WTC11 (cell line): ENCODE results near the gene UBL5.

ENCODE experiments used
- ATF1 ChIP-seq: sonication (generic); formaldehyde crosslinking; IDR thresholded peaks from 2 replicates; pipeline ENCODE4 v1.8.1; 2023; ENCODE audit warnings: mild to moderate bottlenecking, moderate library complexity, missing genetic modification reagents
- CREB1 ChIP-seq: sonication (generic); formaldehyde crosslinking; IDR thresholded peaks from 2 replicates; pipeline ENCODE4 v1.8.0; 2023; ENCODE audit warnings: mild to moderate bottlenecking, missing genetic modification reagents
- E2F4 ChIP-seq: sonication (generic); formaldehyde crosslinking; IDR thresholded peaks from 2 replicates; pipeline ENCODE4 v1.8.1; 2022; ENCODE audit warnings: low read depth, mild to moderate bottlenecking, moderate library complexity, missing genetic modification reagents, borderline replicate concordance
- JUN ChIP-seq: sonication (generic); formaldehyde crosslinking; IDR thresholded peaks from 2 replicates; pipeline ENCODE4 v1.8.0; 2023; ENCODE audit warnings: mild to moderate bottlenecking, missing genetic modification reagents
- SP1 ChIP-seq: sonication (generic); formaldehyde crosslinking; conservative IDR thresholded peaks from 2 replicates; pipeline ENCODE4 v1.8.1; 2022; ENCODE audit warnings: missing genetic modification reagents
- STAT6 ChIP-seq: sonication (generic); formaldehyde crosslinking; conservative IDR thresholded peaks from 2 replicates; pipeline ENCODE4 v1.8.1; 2023; ENCODE audit warnings: mild to moderate bottlenecking, low read depth, missing genetic modification reagents, moderate library complexity
- TCF7 ChIP-seq: sonication (generic); formaldehyde crosslinking; IDR thresholded peaks from 2 replicates; pipeline ENCODE4 v1.8.0; 2022; ENCODE audit warnings: mild to moderate bottlenecking, low read depth, missing genetic modification reagents, moderate library complexity
- TF ChIP-seq, protein P1 (sequence below): fragments of 200-600 bp; IDR thresholded peaks from 2 replicates; pipeline ENCODE4 v1.8.0; 2022; ENCODE audit warnings: antibody characterized with exemption
- TF ChIP-seq, protein P2 (sequence below): sonication (generic); formaldehyde crosslinking; IDR thresholded peaks from 2 replicates; pipeline ENCODE4 v1.8.0; 2023; ENCODE audit warnings: missing genetic modification reagents
- TF ChIP-seq, protein P3 (sequence below): fragments of 250-450 bp; sonication (Bioruptor Pico); IDR thresholded peaks from 2 replicates; pipeline ENCODE4 v1.9.0; 2021; ENCODE audit warnings: mild to moderate bottlenecking, borderline replicate concordance

DNA sequence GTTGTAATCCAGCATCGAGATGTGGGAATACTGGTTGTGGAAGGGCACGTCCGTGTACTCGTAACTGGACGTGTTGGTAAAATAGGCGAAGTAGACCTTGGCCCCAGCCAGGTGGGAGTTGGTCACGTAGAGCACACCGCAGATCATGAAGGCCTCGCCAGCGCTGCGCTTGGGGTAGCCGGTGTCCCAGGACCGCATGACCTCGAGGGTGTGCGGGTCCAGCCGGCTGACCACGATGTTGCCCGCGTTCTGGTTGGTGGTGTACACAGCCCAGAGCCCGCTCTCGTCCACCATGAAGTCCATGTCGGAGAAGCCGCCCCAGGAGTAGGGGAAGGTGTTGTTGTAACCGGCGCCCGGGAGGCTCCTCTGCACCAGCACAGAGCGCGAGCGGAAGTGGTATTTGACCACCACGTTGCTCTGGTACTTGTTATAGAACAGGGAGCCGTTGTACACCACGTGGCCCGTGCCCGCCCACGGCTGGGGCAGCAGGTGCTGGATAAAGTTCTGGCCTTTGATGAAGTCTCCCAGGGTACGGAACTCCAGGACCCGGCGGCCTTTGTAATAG is 26.6 kb downstream of the UBL5 start:
- TF ChIP-seq STAT6 (no peak), E2F4 (CRISPR knock-in tag) (no peak), CREB1 (CRISPR knock-in tag) (no peak), TCF7 (CRISPR knock-in tag) (no peak), JUN (CRISPR knock-in tag) (no peak), SP1 (no peak), ATF1 (CRISPR knock-in tag) (no peak)
- TF ChIP-seq, protein P1, sequence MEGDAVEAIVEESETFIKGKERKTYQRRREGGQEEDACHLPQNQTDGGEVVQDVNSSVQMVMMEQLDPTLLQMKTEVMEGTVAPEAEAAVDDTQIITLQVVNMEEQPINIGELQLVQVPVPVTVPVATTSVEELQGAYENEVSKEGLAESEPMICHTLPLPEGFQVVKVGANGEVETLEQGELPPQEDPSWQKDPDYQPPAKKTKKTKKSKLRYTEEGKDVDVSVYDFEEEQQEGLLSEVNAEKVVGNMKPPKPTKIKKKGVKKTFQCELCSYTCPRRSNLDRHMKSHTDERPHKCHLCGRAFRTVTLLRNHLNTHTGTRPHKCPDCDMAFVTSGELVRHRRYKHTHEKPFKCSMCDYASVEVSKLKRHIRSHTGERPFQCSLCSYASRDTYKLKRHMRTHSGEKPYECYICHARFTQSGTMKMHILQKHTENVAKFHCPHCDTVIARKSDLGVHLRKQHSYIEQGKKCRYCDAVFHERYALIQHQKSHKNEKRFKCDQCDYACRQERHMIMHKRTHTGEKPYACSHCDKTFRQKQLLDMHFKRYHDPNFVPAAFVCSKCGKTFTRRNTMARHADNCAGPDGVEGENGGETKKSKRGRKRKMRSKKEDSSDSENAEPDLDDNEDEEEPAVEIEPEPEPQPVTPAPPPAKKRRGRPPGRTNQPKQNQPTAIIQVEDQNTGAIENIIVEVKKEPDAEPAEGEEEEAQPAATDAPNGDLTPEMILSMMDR: no peak
- TF ChIP-seq, protein P2, sequence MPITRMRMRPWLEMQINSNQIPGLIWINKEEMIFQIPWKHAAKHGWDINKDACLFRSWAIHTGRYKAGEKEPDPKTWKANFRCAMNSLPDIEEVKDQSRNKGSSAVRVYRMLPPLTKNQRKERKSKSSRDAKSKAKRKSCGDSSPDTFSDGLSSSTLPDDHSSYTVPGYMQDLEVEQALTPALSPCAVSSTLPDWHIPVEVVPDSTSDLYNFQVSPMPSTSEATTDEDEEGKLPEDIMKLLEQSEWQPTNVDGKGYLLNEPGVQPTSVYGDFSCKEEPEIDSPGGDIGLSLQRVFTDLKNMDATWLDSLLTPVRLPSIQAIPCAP (CRISPR knock-in tag): no peak
- TF ChIP-seq, protein P3, sequence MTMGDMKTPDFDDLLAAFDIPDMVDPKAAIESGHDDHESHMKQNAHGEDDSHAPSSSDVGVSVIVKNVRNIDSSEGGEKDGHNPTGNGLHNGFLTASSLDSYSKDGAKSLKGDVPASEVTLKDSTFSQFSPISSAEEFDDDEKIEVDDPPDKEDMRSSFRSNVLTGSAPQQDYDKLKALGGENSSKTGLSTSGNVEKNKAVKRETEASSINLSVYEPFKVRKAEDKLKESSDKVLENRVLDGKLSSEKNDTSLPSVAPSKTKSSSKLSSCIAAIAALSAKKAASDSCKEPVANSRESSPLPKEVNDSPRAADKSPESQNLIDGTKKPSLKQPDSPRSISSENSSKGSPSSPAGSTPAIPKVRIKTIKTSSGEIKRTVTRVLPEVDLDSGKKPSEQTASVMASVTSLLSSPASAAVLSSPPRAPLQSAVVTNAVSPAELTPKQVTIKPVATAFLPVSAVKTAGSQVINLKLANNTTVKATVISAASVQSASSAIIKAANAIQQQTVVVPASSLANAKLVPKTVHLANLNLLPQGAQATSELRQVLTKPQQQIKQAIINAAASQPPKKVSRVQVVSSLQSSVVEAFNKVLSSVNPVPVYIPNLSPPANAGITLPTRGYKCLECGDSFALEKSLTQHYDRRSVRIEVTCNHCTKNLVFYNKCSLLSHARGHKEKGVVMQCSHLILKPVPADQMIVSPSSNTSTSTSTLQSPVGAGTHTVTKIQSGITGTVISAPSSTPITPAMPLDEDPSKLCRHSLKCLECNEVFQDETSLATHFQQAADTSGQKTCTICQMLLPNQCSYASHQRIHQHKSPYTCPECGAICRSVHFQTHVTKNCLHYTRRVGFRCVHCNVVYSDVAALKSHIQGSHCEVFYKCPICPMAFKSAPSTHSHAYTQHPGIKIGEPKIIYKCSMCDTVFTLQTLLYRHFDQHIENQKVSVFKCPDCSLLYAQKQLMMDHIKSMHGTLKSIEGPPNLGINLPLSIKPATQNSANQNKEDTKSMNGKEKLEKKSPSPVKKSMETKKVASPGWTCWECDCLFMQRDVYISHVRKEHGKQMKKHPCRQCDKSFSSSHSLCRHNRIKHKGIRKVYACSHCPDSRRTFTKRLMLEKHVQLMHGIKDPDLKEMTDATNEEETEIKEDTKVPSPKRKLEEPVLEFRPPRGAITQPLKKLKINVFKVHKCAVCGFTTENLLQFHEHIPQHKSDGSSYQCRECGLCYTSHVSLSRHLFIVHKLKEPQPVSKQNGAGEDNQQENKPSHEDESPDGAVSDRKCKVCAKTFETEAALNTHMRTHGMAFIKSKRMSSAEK (CRISPR knock-in tag): no peak
